HG03196 (cell line): ENCODE data around the gene IFNA5.
A peak's percentile ranks its signal among the peaks of the same experiment; 100 is the strongest.

ENCODE experiments used
- ATAC-seq: cut with Tn5 transposase; IDR thresholded peaks from one replicate; pipeline ENCODE4 v1.9.1; 2021; ENCODE audit not compliant: unreplicated experiment

IFNA5 gene

GRCh38 chr9:21305213-21305612 lies at the start of gene IFNA5:
Gene IFNA5, minus strand, starts transcription at chr9:21305313. Its CDS starts 57 bp downstream, at chr9:21305256.
- ATAC-seq, result no peak

GRCh38 chr9:21350787-21351186 lies 45.7 kb upstream of the IFNA5 start, which contains the start of gene IFNA6:
Gene IFNA6, minus strand, starts transcription at chr9:21350887. Its CDS starts 0 bp downstream, at chr9:21350887.
- no peak for ATAC-seq

- no peak for ATAC-seq
These were observed 43.4 kb upstream of the IFNA5 start for GRCh38 chr9:21348430-21348970.

- ATAC-seq, result no peak
These were observed 35.6 kb upstream of the IFNA5 start for GRCh38 chr9:21340735-21341134.

- no peak for ATAC-seq
These were observed 31.3 kb upstream of the IFNA5 start for GRCh38 chr9:21336457-21336856.

GRCh38 chr9:21334701-21335632 lies 29.9 kb upstream of the IFNA5 start, which contains the start of gene KLHL9:
Gene KLHL9, minus strand, starts transcription at chr9:21335404. Its CDS starts 545 bp downstream, at chr9:21334859.
- peak; percentile 84 for ATAC-seq

GRCh38 chr9:21333226-21333625 lies 28.1 kb upstream of the IFNA5 start:
- ATAC-seq, result no peak

- ATAC-seq, result no peak
These were observed 26.7 kb upstream of the IFNA5 start for GRCh38 chr9:21331676-21332402.

GRCh38 chr9:21326526-21327139 lies 21.5 kb upstream of the IFNA5 start:
- peak; percentile 76 for ATAC-seq

GRCh38 chr9:21324047-21324446 lies 18.9 kb upstream of the IFNA5 start:
- no peak for ATAC-seq

- no peak for ATAC-seq
These were observed 17.9 kb upstream of the IFNA5 start for GRCh38 chr9:21322911-21323461.

GRCh38 chr9:21320465-21320864 lies 15.4 kb upstream of the IFNA5 start:
- ATAC-seq, result no peak

- ATAC-seq, result no peak
These were observed 13.1 kb upstream of the IFNA5 start for GRCh38 chr9:21317956-21318923.

GRCh38 chr9:21316860-21317259 lies 11.7 kb upstream of the IFNA5 start:
- ATAC-seq, result no peak

GRCh38 chr9:21316032-21316842 lies 11.1 kb upstream of the IFNA5 start:
- ATAC-seq, result no peak

GRCh38 chr9:21314152-21314551 lies 9.0 kb upstream of the IFNA5 start:
- no peak for ATAC-seq

- no peak for ATAC-seq
These were observed 6.8 kb upstream of the IFNA5 start for GRCh38 chr9:21311889-21312288.

GRCh38 chr9:21295992-21296391 lies 9.1 kb downstream of the IFNA5 start:
- ATAC-seq, result no peak
